Adipocyte (in vitro differentiated cells): ENCODE data around the gene RBM8A.

ENCODE experiments used
- DNase-seq: peaks from one replicate; pipeline ENCODE4 v3.0.0-alpha.2; 2015; ENCODE audit warnings: low read depth
- H3K27me3 ChIP-seq: replicated peaks from 2 replicates; pipeline ENCODE4 v1.7.0; 2013; ENCODE audit warnings: mild to moderate bottlenecking, low read length, moderate library complexity; ENCODE audit not compliant: control insufficient read depth, insufficient read depth
- H3K36me3 ChIP-seq: 2 replicates; pipeline ENCODE4 v1.7.0; 2013; ENCODE audit warnings: low read length, mild to moderate bottlenecking, moderate library complexity; ENCODE audit not compliant: control insufficient read depth, insufficient read depth, severe bottlenecking
- H3K4me1 ChIP-seq: 2 replicates; pipeline ENCODE4 v1.7.0; 2013; ENCODE audit warnings: mild to moderate bottlenecking, low read length, moderate library complexity; ENCODE audit not compliant: control insufficient read depth, insufficient read depth
- H3K4me3 ChIP-seq: 2 replicates; pipeline ENCODE4 v1.7.0; 2013; ENCODE audit warnings: mild to moderate bottlenecking, low read length, moderate library complexity
- H3K9ac ChIP-seq: 2 replicates; pipeline ENCODE4 v1.7.0; 2013; ENCODE audit warnings: mild to moderate bottlenecking, low read length, moderate library complexity
- H3K9me3 ChIP-seq: 2 replicates; pipeline ENCODE4 v1.7.0; 2013; ENCODE audit warnings: mild to moderate bottlenecking, low read length, moderate library complexity; ENCODE audit not compliant: control insufficient read depth

The RBM8A gene

GRCh38 chr1:145908653-145909052 lies 18.6 kb downstream of the RBM8A start:
- H3K4me1 ChIP-seq, result peaks cover 26% of the 10 kb centered on the region

DNA sequence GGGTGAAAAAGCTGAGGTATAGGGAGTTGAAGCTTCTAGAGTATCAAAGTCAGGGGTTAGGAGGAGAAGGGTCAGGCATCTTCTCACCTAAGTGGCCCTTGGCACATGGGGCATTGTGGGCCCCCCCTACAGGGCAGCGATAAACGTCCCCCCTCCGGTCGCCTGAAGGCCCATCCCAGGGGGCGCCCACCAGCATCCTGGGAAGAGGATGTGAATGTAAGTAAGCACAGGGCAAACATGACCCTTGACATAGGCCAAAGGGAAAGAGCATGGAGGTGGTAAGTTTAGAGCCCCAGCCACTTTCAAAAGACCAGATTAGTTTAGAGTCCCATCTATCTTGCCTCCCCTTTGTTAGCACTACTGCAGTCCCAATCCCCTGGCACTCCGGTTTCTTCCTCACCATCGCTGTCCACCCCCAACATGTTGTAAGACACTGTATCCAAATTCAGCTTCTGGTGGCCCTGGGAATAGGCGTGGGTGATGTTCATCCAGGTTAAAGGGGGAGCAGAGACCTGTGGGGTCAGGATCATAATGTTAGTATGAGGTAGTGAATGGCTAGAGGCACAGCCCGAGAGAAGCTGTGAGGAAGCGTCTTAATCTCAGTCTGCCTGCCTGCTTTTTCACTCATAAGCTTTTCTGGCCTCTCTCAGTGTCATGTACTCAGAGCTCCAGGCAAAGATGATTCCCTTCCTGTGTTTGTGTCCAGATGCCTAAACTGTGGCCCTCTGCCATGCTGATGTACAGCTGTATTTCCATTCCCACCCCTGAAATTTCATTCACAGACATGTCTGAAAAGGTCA lies 20.1 kb downstream of the RBM8A start:
- Histone ChIP-seq H3K36me3 (peaks cover 16% of the 10 kb centered on the region), H3K4me3 (no peak overlapping the region), H3K9ac (peak overlapping the region; percentile 37), H3K9me3 (no peaks in the 10 kb centered on the region), H3K4me1 (peaks cover 26% of the 10 kb centered on the region), H3K27me3 (no peaks in the 10 kb centered on the region)
- DNase-seq, result peak; percentile 2

More at GRCh38 chr1:145908653-145909052, 18.6 kb downstream of the RBM8A start:
- peak overlapping the region; percentile 8 for H3K4me3 ChIP-seq
- peak overlapping the region; percentile 14 for H3K9ac ChIP-seq
- no peaks in the 10 kb centered on the region for H3K27me3 ChIP-seq
- peaks cover 27% of the 10 kb centered on the region for H3K36me3 ChIP-seq
- no peaks in the 10 kb centered on the region for H3K9me3 ChIP-seq
- DNase-seq, result no peak

- no peaks in the 10 kb centered on the region for H3K27me3 ChIP-seq
- H3K4me1 ChIP-seq, result no peaks in the 10 kb centered on the region
- H3K9ac ChIP-seq, result no peak overlapping the region
- H3K9me3 ChIP-seq, result no peaks in the 10 kb centered on the region
- no peak overlapping the region for H3K4me3 ChIP-seq
- no peaks in the 10 kb centered on the region for H3K36me3 ChIP-seq
- DNase-seq, result no peak
These were observed 25.8 kb downstream of the RBM8A start for GRCh38 chr1:145901312-145902021.

DNA sequence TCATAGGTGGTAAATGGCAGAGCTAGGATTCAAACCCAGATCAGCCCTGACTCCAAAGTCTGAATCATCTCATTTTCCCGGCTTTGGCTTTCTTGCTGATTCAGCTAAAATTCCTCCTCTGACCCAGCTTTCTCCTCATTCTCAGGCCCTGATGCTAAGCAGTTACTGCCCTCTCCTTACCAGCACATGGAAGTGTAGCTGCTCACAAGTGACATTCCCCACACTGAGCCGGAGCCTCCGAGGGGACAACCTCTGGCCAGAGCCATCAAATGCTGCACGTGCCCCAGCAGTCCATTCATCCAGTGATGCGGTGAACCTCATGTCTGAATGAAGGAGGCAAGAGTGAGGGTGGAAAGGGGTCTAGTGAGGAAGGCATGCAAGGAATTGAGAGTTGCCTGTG lies 28.5 kb downstream of the RBM8A start:
- DNase-seq, result no peak
- no peaks in the 10 kb centered on the region for H3K36me3 ChIP-seq
- H3K4me3 ChIP-seq, result no peak overlapping the region
- H3K27me3 ChIP-seq, result no peaks in the 10 kb centered on the region
- H3K9me3 ChIP-seq, result no peaks in the 10 kb centered on the region
- no peak overlapping the region for H3K9ac ChIP-seq
- no peaks in the 10 kb centered on the region for H3K4me1 ChIP-seq

GRCh38 chr1:145897969-145898368 lies 29.3 kb downstream of the RBM8A start:
- no peak for DNase-seq

GRCh38 chr1:145895471-145895870 lies 31.8 kb downstream of the RBM8A start:
- DNase-seq, result no peak
- H3K9me3 ChIP-seq, result no peaks in the 10 kb centered on the region
- no peaks in the 10 kb centered on the region for H3K27me3 ChIP-seq
- H3K4me1 ChIP-seq, result peaks cover 25% of the 10 kb centered on the region
- H3K9ac ChIP-seq, result no peak overlapping the region
- H3K4me3 ChIP-seq, result no peak overlapping the region
- no peaks in the 10 kb centered on the region for H3K36me3 ChIP-seq

More at GRCh38 chr1:145897969-145898368, 29.3 kb downstream of the RBM8A start:
- Histone ChIP-seq H3K9ac (no peak overlapping the region), H3K27me3 (no peaks in the 10 kb centered on the region), H3K4me3 (no peak overlapping the region), H3K4me1 (peaks cover 1% of the 10 kb centered on the region), H3K36me3 (no peaks in the 10 kb centered on the region), H3K9me3 (no peaks in the 10 kb centered on the region)

DNA sequence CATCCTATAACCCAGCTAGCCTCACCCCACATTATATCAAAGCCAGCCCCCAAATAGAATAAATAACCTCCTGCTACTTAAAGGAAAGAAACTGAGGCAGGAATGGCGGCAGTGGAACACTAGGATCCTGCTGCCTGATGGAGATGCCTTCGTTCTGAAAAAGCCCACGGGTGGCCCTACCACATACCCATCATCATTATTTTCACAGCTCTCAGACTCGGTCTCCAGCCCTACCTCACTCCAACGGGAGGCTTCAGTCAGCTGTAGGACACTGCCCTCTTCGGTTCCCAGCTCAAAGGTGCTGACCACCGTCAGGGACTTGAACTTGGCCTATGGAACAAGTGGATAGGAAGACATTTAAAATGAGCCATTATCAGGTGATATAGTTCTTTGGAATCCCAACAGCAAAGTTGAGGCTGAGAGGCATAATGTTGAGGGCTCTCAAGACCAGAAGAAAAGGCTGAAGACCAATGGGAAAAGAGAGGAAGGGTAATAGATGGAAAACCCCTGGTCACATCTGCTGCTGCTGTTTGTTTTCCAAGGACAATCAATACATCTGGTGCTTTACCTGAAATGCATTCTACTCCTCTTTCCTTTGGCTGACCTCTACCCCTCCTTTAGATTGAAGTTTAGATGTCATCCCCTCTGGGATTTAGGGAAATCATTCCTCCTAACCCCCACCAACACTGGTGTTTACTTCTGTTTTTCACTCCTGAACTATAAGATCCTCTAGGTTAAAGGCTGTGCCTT lies 33.8 kb downstream of the RBM8A start:
- Histone ChIP-seq H3K9me3 (no peaks in the 10 kb centered on the region), H3K36me3 (no peaks in the 10 kb centered on the region), H3K4me3 (no peak overlapping the region), H3K27me3 (no peaks in the 10 kb centered on the region), H3K9ac (no peak overlapping the region), H3K4me1 (peaks cover 35% of the 10 kb centered on the region)
- no peak for DNase-seq

DNA sequence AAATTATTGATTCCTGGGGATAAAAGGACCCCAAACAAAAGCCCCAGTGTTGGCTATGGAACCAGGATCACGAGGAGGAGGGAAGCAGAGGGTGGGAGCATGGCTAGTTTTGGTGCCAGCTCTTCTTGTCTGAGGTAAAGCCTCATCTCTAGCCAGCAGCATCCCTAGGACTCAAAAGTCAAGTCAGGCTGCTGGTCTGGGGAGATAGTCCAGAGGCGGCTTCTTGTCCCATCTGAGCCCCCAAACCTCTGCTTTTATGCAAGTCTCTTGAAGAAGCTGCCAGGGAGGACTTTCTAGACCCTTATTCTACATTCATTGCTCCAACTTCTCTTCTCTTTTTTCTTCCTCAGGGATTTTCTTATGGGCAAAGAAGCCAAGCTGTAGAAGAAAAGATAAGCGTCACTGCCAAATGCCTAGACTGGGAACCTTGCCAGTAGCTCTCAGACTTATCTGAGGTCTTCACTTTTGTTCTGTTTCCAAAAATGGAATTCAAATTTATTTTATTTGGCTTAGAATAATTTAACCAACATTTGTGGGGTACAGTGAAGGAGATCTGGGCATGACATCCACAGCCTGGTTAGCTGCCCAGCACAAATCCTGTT lies 34.7 kb downstream of the RBM8A start:
- peak; percentile 59 for DNase-seq
- H3K4me3 ChIP-seq, result peak overlapping the region; percentile 59

DNA sequence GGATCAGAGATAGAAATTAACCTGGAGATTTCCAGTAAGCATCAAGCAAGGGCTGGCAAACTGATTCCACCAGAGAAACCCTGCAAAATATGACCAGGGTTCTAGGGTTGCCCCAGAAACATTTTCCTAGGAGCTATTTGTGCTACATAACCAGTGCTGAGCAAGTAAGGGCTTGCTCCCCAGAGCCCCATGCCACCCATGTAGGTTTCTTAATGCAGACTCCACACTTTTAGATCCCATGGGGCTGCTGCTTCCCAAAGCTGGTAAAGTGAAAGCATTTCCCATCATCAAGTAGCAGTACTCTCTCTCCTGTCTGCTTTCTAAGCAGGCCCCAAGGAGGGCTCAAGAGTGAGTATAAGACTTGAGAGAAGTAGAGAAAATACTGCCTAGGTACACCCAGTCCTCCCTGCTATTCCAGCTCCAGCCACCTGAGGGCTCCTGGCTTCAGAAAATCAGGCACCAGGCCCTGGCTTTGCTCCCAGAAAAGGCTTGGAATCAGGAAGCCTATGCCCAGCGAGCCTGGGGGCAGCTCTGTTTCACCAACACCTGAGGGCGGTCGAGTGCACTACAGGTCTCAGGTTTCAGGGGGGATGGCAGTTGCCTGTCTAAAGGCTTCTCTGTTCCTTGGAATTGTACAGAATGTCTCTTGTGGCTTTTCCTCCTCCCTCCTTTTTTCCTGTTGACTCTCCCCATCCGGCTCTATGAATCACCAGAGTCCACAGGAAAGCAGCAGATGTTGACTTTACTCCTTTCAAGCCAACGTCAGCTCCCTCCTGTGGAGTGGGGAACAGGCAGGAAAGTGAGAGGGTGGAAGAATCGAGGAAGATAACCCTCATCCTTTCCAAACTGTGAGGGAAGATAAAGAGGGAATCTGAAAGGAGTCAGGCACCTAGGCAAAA lies 35.4 kb downstream of the RBM8A start:
- DNase-seq, result peak; percentile 98

More for the DNA sequence above, 34.7 kb downstream of the RBM8A start:
- Histone ChIP-seq H3K9me3 (no peaks in the 10 kb centered on the region), H3K27me3 (no peaks in the 10 kb centered on the region), H3K9ac (peak overlapping the region; percentile 79), H3K4me1 (peaks cover 35% of the 10 kb centered on the region), H3K36me3 (no peaks in the 10 kb centered on the region)

DNA sequence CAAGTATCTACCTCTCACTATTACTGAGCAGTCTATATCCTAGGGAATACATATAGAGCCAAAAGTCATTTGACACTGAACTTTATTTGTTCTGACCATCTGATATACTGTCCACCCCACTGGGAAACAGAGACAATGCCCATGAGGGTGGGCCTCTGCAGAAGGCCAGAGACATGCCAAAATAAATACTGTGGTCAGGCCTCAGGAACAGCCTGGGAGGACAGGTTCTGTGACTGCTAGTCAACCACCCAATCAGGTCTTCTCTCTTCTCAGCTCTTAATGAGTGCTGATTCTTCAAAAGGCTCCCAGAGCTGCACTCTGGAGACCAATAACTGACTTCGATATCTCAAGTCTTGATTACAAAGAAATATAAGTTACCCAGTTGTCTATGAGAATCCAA lies 36.1 kb downstream of the RBM8A start:
- DNase-seq, result peak; percentile 34
- H3K4me3 ChIP-seq, result peak overlapping the region; percentile 59
- peaks cover 35% of the 10 kb centered on the region for H3K4me1 ChIP-seq
- no peaks in the 10 kb centered on the region for H3K36me3 ChIP-seq
- no peaks in the 10 kb centered on the region for H3K27me3 ChIP-seq
- H3K9ac ChIP-seq, result peak overlapping the region; percentile 79
- no peaks in the 10 kb centered on the region for H3K9me3 ChIP-seq

More for the DNA sequence above, 35.4 kb downstream of the RBM8A start:
- Histone ChIP-seq H3K27me3 (no peaks in the 10 kb centered on the region), H3K9me3 (no peaks in the 10 kb centered on the region), H3K9ac (peak overlapping the region; percentile 79), H3K4me3 (peak overlapping the region; percentile 59), H3K36me3 (no peaks in the 10 kb centered on the region), H3K4me1 (peaks cover 35% of the 10 kb centered on the region)
